Endodermal cell (in vitro differentiated cells): ENCODE data around the gene USP25. TPM values are rescaled to one million over a fixed set of nuclear protein-coding genes. Genes with fewer than 3 reads are reported as not detected.

ENCODE experiments used
- DNase-seq: peaks from one replicate; pipeline ENCODE4 v3.0.0-alpha.2; 2017
- H3K27ac ChIP-seq: 2 replicates; pipeline ENCODE4 v1.5.1; 2013; ENCODE audit warnings: mild to moderate bottlenecking, low read depth, low read length, moderate library complexity
- H3K27me3 ChIP-seq: 2 replicates; pipeline ENCODE4 v1.6.1; 2013; ENCODE audit warnings: mild to moderate bottlenecking, low read length, moderate library complexity; ENCODE audit not compliant: insufficient read depth, control insufficient read depth, poor library complexity, severe bottlenecking
- H3K36me3 ChIP-seq: 2 replicates; pipeline ENCODE4 v1.7.0; 2013; ENCODE audit warnings: mild to moderate bottlenecking, low read length, moderate library complexity; ENCODE audit not compliant: control insufficient read depth, insufficient read depth
- H3K4me1 ChIP-seq: one replicate; pipeline ENCODE4 v1.7.0; 2013; ENCODE audit warnings: low read length; ENCODE audit not compliant: control insufficient read depth, insufficient read depth
- H3K4me3 ChIP-seq: 2 replicates; pipeline ENCODE4 v1.5.1; 2013; ENCODE audit warnings: mild to moderate bottlenecking, low read length, moderate library complexity
- H3K9ac ChIP-seq: 2 replicates; pipeline ENCODE4 v1.6.1; 2013; ENCODE audit warnings: mild to moderate bottlenecking, low read length, moderate library complexity; ENCODE audit not compliant: poor library complexity, severe bottlenecking; ENCODE audit errors: extremely low read depth
- H3K9me3 ChIP-seq: 2 replicates; pipeline ENCODE4 v1.6.1; 2013; ENCODE audit warnings: mild to moderate bottlenecking, low read length, moderate library complexity; ENCODE audit not compliant: control insufficient read depth
- H3K27ac Mint-ChIP-seq: 2 replicates; pipeline ENCODE4 v1.8.0; 2020; ENCODE audit warnings: mixed read lengths
- H3K27me3 Mint-ChIP-seq: 2 replicates; pipeline ENCODE4 v1.8.0; 2021; ENCODE audit warnings: mild to moderate bottlenecking, mixed read lengths; ENCODE audit not compliant: insufficient read depth
- H3K36me3 Mint-ChIP-seq: 2 replicates; pipeline ENCODE4 v1.8.0; 2020; ENCODE audit warnings: low read depth, mixed read lengths
- H3K4me1 Mint-ChIP-seq: 2 replicates; pipeline ENCODE4 v1.8.0; 2020; ENCODE audit warnings: mixed read lengths
- H3K4me3 Mint-ChIP-seq: 2 replicates; pipeline ENCODE4 v1.8.0; 2020; ENCODE audit warnings: mild to moderate bottlenecking, moderate library complexity, mixed read lengths
- H3K9me3 Mint-ChIP-seq: 2 replicates; pipeline ENCODE4 v1.8.0; 2020; ENCODE audit warnings: mild to moderate bottlenecking, mixed read lengths
- WGBS, 2 experiments: methylation state at CpG; one replicate each; pipeline versions ENCODE4 v1.1.5 to v1.1.7; 2013; ENCODE audit warnings: missing lambda C conversion rate in 2 of 2, mixed read lengths in 1 of 2; ENCODE audit not compliant: insufficient coverage in 1 of 2, insufficient read length in 1 of 2; 5-methylcytosine and 5-hydroxymethylcytosine counted together
- total RNA-seq, 2 donors: library from RNA; stranded (reverse); fragmentation: NEBNext Ultra II Directional in 1 of 2; extraction: Animal tissue kit (Norgen Biotek cat#: 25700) in 1 of 2; gene quantifications; 2 replicates in 1 of 2; 3 replicates in 1 of 2; pipeline ENCODE4 v1.2.1, GENCODE V29; 2021
- TF ChIP-seq, protein P1 (sequence below): fragments of 200-600 bp; sonication (generic); conservative IDR thresholded peaks from 2 replicates; pipeline ENCODE4 v1.5.0; 2021; ENCODE audit warnings: antibody characterized with exemption, mild to moderate bottlenecking

The USP25 gene
- total RNA-seq, 2 donors from 2014 or later: 31.4 to 34.9 TPM

- Histone ChIP-seq H3K4me1 (no peaks in the 10 kb centered on the region), H3K36me3 (peaks cover 38% of the 10 kb centered on the region), H3K27me3 (no peaks in the 10 kb centered on the region), H3K9me3 (no peaks in the 10 kb centered on the region), H3K4me3 (no peak overlapping the region), H3K9ac (no peak overlapping the region), H3K27ac (no peak overlapping the region)
- H3K4me3 Mint-ChIP-seq: no peak overlapping the region
- H3K9me3 Mint-ChIP-seq: no peaks in the 10 kb centered on the region
- WGBS, 2 experiments: 100% methylated on average over 2 of the region's 2 CpGs; no CpG with 5 or more reads in 1 of the 2 experiments
- TF ChIP-seq, protein P1, sequence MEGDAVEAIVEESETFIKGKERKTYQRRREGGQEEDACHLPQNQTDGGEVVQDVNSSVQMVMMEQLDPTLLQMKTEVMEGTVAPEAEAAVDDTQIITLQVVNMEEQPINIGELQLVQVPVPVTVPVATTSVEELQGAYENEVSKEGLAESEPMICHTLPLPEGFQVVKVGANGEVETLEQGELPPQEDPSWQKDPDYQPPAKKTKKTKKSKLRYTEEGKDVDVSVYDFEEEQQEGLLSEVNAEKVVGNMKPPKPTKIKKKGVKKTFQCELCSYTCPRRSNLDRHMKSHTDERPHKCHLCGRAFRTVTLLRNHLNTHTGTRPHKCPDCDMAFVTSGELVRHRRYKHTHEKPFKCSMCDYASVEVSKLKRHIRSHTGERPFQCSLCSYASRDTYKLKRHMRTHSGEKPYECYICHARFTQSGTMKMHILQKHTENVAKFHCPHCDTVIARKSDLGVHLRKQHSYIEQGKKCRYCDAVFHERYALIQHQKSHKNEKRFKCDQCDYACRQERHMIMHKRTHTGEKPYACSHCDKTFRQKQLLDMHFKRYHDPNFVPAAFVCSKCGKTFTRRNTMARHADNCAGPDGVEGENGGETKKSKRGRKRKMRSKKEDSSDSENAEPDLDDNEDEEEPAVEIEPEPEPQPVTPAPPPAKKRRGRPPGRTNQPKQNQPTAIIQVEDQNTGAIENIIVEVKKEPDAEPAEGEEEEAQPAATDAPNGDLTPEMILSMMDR: no peak
- H3K36me3 Mint-ChIP-seq: peaks cover 21% of the 10 kb centered on the region
- DNase-seq: no peak
- no peaks in the 10 kb centered on the region for H3K4me1 Mint-ChIP-seq
- H3K27ac Mint-ChIP-seq: no peak overlapping the region
- H3K27me3 Mint-ChIP-seq: no peaks in the 10 kb centered on the region
Measured at GRCh38 chr21:15825700-15826099, 95.9 kb downstream of the USP25 start.

GRCh38 chr21:15826147-15826780 is 96.5 kb downstream of the USP25 start:
- H3K36me3 Mint-ChIP-seq: peaks cover 26% of the 10 kb centered on the region
- H3K4me1 Mint-ChIP-seq: no peaks in the 10 kb centered on the region
- no peaks in the 10 kb centered on the region for H3K4me1 ChIP-seq
- no peaks in the 10 kb centered on the region for H3K27me3 ChIP-seq
- H3K36me3 ChIP-seq: peaks cover 41% of the 10 kb centered on the region
- peak; percentile 68 for DNase-seq
- H3K4me3 ChIP-seq: no peak overlapping the region
- no peaks in the 10 kb centered on the region for H3K27me3 Mint-ChIP-seq
- H3K27ac ChIP-seq: no peak overlapping the region
- 56% methylated on average over 4 of the region's 5 CpGs; no CpG with 5 or more reads in 1 of the 2 experiments for WGBS, 2 experiments
- H3K9me3 Mint-ChIP-seq: no peaks in the 10 kb centered on the region
- H3K27ac Mint-ChIP-seq: no peak overlapping the region
- no peak overlapping the region for H3K9ac ChIP-seq
- no peak overlapping the region for H3K4me3 Mint-ChIP-seq
- H3K9me3 ChIP-seq: no peaks in the 10 kb centered on the region
- TF ChIP-seq, protein P1: peak; percentile 84

DNA sequence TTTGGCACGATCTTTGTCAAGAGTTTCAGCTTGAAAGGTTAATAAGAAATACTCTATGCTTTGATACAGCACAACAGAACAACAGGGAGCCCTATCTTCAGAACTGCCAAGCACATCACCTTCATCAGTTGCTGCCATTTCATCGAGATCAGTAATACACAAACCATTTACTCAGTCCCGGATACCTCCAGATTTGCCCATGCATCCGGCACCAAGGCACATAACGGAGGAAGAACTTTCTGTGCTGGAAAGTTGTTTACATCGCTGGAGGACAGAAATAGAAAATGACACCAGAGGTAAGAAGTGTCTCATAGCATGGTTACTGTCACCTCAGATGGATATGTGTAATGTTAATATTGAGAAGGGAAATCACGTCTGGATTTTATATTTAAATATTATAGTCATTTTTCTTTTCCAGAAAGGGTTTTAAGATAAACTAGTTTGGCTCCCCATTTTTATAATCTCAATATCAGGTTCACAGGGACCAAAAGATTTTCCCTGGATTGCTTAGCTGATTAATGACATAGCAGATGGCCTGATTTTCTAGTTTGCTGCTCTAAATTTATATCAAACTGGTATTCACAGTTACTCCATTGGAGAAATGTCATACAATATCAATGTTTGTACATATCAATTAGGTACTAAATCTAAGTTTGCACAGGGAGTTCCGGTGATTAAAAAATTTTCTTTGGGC is 97.3 kb downstream of the USP25 start:
- Histone ChIP-seq H3K9ac (no peak overlapping the region), H3K4me1 (no peaks in the 10 kb centered on the region), H3K36me3 (peaks cover 45% of the 10 kb centered on the region), H3K4me3 (no peak overlapping the region), H3K27ac (no peak overlapping the region), H3K9me3 (no peaks in the 10 kb centered on the region), H3K27me3 (no peaks in the 10 kb centered on the region)
- Mint-ChIP-seq H3K27me3 (no peaks in the 10 kb centered on the region), H3K9me3 (no peaks in the 10 kb centered on the region), H3K4me1 (no peaks in the 10 kb centered on the region), H3K27ac (no peak overlapping the region), H3K36me3 (peaks cover 31% of the 10 kb centered on the region), H3K4me3 (no peak overlapping the region)
- WGBS, 2 experiments: 93% methylated on average over 4 to 6 of the region's 8 CpGs
- DNase-seq: no peak
- TF ChIP-seq, protein P1: no peak
